Hepatocyte (in vitro differentiated cells): Measurements from ENCODE around the gene TEKT2.

ENCODE experiments used
- CTCF ChIP-seq: fragments of 200-600 bp; sonication (generic); IDR thresholded peaks from 2 replicates; pipeline ENCODE4 v1.5.1; 2016; ENCODE audit warnings: antibody characterized with exemption, mild to moderate bottlenecking; ENCODE audit not compliant: poor library complexity
- EZH2 ChIP-seq: fragments of 200-600 bp; sonication (generic); IDR thresholded peaks from 2 replicates; pipeline ENCODE4 v1.6.1; 2016; ENCODE audit warnings: antibody characterized with exemption, mild to moderate bottlenecking, borderline replicate concordance
- EZH2phosphoT487 ChIP-seq: fragments of 200-600 bp; sonication (generic); IDR thresholded peaks from one replicate; pipeline ENCODE4 v1.6.1; 2018; ENCODE audit warnings: antibody characterized with exemption, mild to moderate bottlenecking, low read depth, moderate library complexity; ENCODE audit not compliant: unreplicated experiment, severe bottlenecking

GRCh38 chr1:36133484-36133883 is 49.6 kb downstream of the TEKT2 start:
- no peak for TF ChIP-seq CTCF
- TF ChIP-seq EZH2phosphoT487 = no peak
- TF ChIP-seq EZH2 = no peak
